ENCODE results near the gene BCDIN3D.

BCDIN3D gene

GRCh38 chr12:49818241-49818895 lies 24.5 kb downstream of the BCDIN3D start:
- DNase-seq = no peak

- DNase-seq = no peak
Measured at GRCh38 chr12:49813131-49813530, 29.8 kb downstream of the BCDIN3D start.

GRCh38 chr12:49811961-49812401 lies 30.9 kb downstream of the BCDIN3D start:
- DNase-seq = no peak

- DNase-seq = no peak
Measured at GRCh38 chr12:49811136-49811535, 31.8 kb downstream of the BCDIN3D start.

GRCh38 chr12:49809906-49810389 lies 33.0 kb downstream of the BCDIN3D start:
- DNase-seq = no peak

- no peak for DNase-seq
Measured at GRCh38 chr12:49809381-49809905, 33.5 kb downstream of the BCDIN3D start.

- DNase-seq = no peak
Measured at GRCh38 chr12:49808686-49809380, 34.1 kb downstream of the BCDIN3D start.

GRCh38 chr12:49807991-49808580 lies 34.8 kb downstream of the BCDIN3D start:
- DNase-seq = no peak

GRCh38 chr12:49806877-49807276 lies 36.0 kb downstream of the BCDIN3D start:
- DNase-seq = no peak

- no peak for DNase-seq
Measured at GRCh38 chr12:49806321-49806813, 36.5 kb downstream of the BCDIN3D start.

GRCh38 chr12:49805409-49805808 lies 37.5 kb downstream of the BCDIN3D start:
- DNase-seq = no peak

- no peak for DNase-seq
Measured at GRCh38 chr12:49804821-49805220, 38.1 kb downstream of the BCDIN3D start.

- DNase-seq = no peak
Measured at GRCh38 chr12:49803693-49804450, 39.0 kb downstream of the BCDIN3D start.

- DNase-seq = no peak
Measured at GRCh38 chr12:49801141-49802063, 41.5 kb downstream of the BCDIN3D start.

- DNase-seq = no peak
Measured at GRCh38 chr12:49800421-49801140, 42.3 kb downstream of the BCDIN3D start.

GRCh38 chr12:49798934-49799333 lies 44.0 kb downstream of the BCDIN3D start:
- no peak for DNase-seq

- DNase-seq = no peak
Measured at GRCh38 chr12:49798248-49798647, 44.7 kb downstream of the BCDIN3D start.

GRCh38 chr12:49797449-49797776 lies 45.5 kb downstream of the BCDIN3D start:
- DNase-seq = no peak

- no peak for DNase-seq
Measured at GRCh38 chr12:49796606-49797448, 46.1 kb downstream of the BCDIN3D start.

GRCh38 chr12:49796155-49796554 lies 46.8 kb downstream of the BCDIN3D start:
- no peak for DNase-seq

Data from activated gamma-delta T cell (primary cell).